ENCODE results near the gene FBXL14. TPM values are rescaled to one million over a fixed set of nuclear protein-coding genes. Genes with fewer than 3 reads are reported as not detected.

Gene FBXL14
- total RNA-seq, 1 experiment from 2014 or later: 18.3 TPM

DNA sequence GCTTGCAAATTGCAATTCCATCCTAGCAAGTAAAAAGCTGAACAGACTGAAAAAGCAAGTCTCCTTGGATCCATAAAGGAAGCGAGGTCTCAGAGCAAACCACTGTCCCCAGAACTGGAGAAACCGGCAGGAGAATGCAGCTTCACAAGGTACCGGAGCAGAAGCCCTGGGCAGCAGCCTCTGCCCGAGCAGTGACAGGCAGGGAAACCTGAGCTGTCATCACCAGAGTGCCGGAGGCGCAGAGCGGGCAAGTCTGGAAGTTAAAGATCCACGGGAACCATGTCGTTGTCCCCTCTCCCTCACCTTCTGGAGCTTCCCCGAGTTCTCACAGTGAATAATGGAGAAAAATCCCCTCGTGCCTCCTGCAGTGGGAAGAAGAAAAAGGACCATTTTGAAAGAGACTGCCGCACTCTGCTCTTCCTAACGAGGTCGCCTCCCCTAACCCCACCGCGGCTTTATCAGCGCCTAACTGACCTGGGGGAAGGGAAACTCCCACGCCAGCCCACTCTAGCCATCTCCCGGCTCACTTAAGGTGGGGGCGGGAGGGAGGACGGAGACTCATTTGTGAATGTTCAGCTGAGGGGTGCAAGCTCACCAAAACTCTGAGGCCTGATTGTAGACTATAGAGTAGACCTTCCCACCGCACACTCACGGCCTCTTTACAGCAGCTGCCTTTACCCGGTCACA, 27.8 kb downstream of the FBXL14 start:
- BruUV-seq (replicated peaks): no TSS peak
- ChIA-PET CTCF (no interaction called here), POLR2A (ENCODE audit: unreplicated experiment) (no interaction called here)
- Histone ChIP-seq H3K4me1 (ENCODE audit: insufficient read depth, low read length) (no peaks in the 10 kb centered on the region), H3K27ac (ENCODE audit: low read length) (no peak overlapping the region), H3K27me3 (ENCODE audit: low read length) (no peaks in the 10 kb centered on the region), H3K79me2 (ENCODE audit: low read length) (no peaks in the 10 kb centered on the region), H2AFZ (ENCODE audit: low read length) (no peak overlapping the region), H4K20me1 (ENCODE audit: low read length) (no peaks in the 10 kb centered on the region), H3F3A (ENCODE audit: low read length, unreplicated experiment) (no peaks in the 10 kb centered on the region), H3K9ac (ENCODE audit: low read length) (no peak overlapping the region), H3K4me3 (ENCODE audit: low read length) (no peak overlapping the region), H3K4me2 (ENCODE audit: low read length) (no peak overlapping the region), H3K36me3 (ENCODE audit: low read depth, low read length) (no peaks in the 10 kb centered on the region), H3K9me2 (replicated peaks; ENCODE audit: low read length) (no peaks in the 10 kb centered on the region), H3K9me3 (ENCODE audit: low read length) (no peaks in the 10 kb centered on the region)
- no peak for DNase-seq
- no peak for ATAC-seq
- intact Hi-C loops (cut with micrococcal nuclease): no loop called here
- TF ChIP-seq, protein P1, sequence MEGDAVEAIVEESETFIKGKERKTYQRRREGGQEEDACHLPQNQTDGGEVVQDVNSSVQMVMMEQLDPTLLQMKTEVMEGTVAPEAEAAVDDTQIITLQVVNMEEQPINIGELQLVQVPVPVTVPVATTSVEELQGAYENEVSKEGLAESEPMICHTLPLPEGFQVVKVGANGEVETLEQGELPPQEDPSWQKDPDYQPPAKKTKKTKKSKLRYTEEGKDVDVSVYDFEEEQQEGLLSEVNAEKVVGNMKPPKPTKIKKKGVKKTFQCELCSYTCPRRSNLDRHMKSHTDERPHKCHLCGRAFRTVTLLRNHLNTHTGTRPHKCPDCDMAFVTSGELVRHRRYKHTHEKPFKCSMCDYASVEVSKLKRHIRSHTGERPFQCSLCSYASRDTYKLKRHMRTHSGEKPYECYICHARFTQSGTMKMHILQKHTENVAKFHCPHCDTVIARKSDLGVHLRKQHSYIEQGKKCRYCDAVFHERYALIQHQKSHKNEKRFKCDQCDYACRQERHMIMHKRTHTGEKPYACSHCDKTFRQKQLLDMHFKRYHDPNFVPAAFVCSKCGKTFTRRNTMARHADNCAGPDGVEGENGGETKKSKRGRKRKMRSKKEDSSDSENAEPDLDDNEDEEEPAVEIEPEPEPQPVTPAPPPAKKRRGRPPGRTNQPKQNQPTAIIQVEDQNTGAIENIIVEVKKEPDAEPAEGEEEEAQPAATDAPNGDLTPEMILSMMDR (conservative IDR thresholded peaks at IDR 0.05; ENCODE audit: low read depth, low read length): no peak
- TF ChIP-seq EZH2phosphoT487 (IDR thresholded peaks at IDR 0.05; ENCODE audit: borderline replicate concordance, low read length): no peak
- TF ChIP-seq EZH2 (IDR thresholded peaks at IDR 0.05; ENCODE audit: low read length, unreplicated experiment): no peak

DNA sequence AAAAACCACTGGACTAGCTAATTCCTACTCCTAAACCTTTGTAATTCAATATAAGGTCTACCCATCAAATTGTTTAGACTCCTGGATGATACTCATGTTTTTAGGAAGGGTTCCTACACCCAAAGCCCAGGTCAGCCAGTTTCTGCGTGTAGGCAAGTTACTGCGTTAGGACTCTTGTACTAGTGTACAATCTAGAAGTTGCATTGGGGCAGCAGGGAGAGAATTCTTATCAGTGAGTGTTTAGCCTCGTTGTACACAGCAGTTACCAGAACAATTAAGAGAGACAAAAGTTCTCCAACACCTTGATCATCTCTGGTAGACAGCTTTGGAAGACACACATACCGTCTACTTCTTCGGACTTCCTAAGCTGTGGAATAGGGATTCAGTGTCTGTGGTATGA, 29.2 kb downstream of the FBXL14 start:
- H3K9ac ChIP-seq (ENCODE audit: low read length): no peak overlapping the region
- no peaks in the 10 kb centered on the region for H3K36me3 ChIP-seq (ENCODE audit: low read depth, low read length)
- no peaks in the 10 kb centered on the region for H3K9me2 ChIP-seq (replicated peaks; ENCODE audit: low read length)
- H3K79me2 ChIP-seq (ENCODE audit: low read length): no peaks in the 10 kb centered on the region
- no peak for DNase-seq
- intact Hi-C loops (cut with micrococcal nuclease): no loop called here
- no peak overlapping the region for H3K4me3 ChIP-seq (ENCODE audit: low read length)
- no peaks in the 10 kb centered on the region for H3K4me1 ChIP-seq (ENCODE audit: insufficient read depth, low read length)
- no peaks in the 10 kb centered on the region for H3F3A ChIP-seq (ENCODE audit: low read length, unreplicated experiment)
- no peaks in the 10 kb centered on the region for H4K20me1 ChIP-seq (ENCODE audit: low read length)
- no peak overlapping the region for H3K4me2 ChIP-seq (ENCODE audit: low read length)
- no TSS peak for BruUV-seq (replicated peaks)
- TF ChIP-seq EZH2phosphoT487 (IDR thresholded peaks at IDR 0.05; ENCODE audit: borderline replicate concordance, low read length): no peak
- TF ChIP-seq, protein P1 (conservative IDR thresholded peaks at IDR 0.05; ENCODE audit: low read depth, low read length): no peak
- no peak overlapping the region for H3K27ac ChIP-seq (ENCODE audit: low read length)
- POLR2A ChIA-PET (ENCODE audit: unreplicated experiment): no interaction called here
- ATAC-seq: no peak
- CTCF ChIA-PET: no interaction called here
- H3K27me3 ChIP-seq (ENCODE audit: low read length): no peaks in the 10 kb centered on the region
- no peaks in the 10 kb centered on the region for H3K9me3 ChIP-seq (ENCODE audit: low read length)
- H2AFZ ChIP-seq (ENCODE audit: low read length): no peak overlapping the region

DNA sequence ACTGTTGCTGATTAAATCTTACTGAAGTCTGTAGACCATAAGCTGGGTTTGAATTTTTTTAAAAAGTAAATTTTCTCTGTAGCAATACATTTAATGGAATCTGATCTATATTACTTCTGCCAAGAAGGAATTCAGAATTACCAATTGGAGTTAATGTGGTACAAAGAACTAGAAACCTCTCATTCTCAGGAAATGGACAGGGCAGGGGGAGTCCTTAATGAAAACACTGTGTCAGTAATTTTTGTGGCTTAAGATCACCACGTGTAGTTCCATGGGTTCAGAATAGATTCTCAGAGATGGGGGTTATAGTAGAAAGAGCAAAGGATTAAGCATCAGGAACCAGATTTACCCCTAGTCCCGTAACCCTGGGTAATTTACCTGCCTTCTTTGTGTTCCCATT, 30.3 kb downstream of the FBXL14 start:
- no peak for TF ChIP-seq EZH2phosphoT487 (IDR thresholded peaks at IDR 0.05; ENCODE audit: borderline replicate concordance, low read length)

More for the DNA sequence above, 30.3 kb downstream of the FBXL14 start:
- ChIA-PET POLR2A (ENCODE audit: unreplicated experiment) (no interaction called here), CTCF (no interaction called here)
- Histone ChIP-seq H3F3A (ENCODE audit: low read length, unreplicated experiment) (no peaks in the 10 kb centered on the region), H3K9ac (ENCODE audit: low read length) (no peak overlapping the region), H3K27ac (ENCODE audit: low read length) (no peak overlapping the region), H3K4me3 (ENCODE audit: low read length) (no peak overlapping the region), H4K20me1 (ENCODE audit: low read length) (no peaks in the 10 kb centered on the region), H3K79me2 (ENCODE audit: low read length) (no peaks in the 10 kb centered on the region), H3K4me2 (ENCODE audit: low read length) (no peak overlapping the region), H3K4me1 (ENCODE audit: insufficient read depth, low read length) (no peaks in the 10 kb centered on the region), H3K9me2 (replicated peaks; ENCODE audit: low read length) (no peaks in the 10 kb centered on the region), H3K9me3 (ENCODE audit: low read length) (no peaks in the 10 kb centered on the region), H2AFZ (ENCODE audit: low read length) (no peak overlapping the region), H3K27me3 (ENCODE audit: low read length) (no peaks in the 10 kb centered on the region), H3K36me3 (ENCODE audit: low read depth, low read length) (no peaks in the 10 kb centered on the region)
- intact Hi-C loops (cut with micrococcal nuclease): no loop called here
- BruUV-seq (replicated peaks): no TSS peak
- no peak for DNase-seq
- ATAC-seq: no peak
